Fibroblast of lung (primary cell): ENCODE data around the gene FUT8. TPM values are rescaled to one million over a fixed set of nuclear protein-coding genes. Genes with fewer than 3 reads are reported as not detected.

ENCODE experiments used
- DNase-seq, 2 donors: peaks; one replicate each; pipeline versions ENCODE4 v3.0.0 to v3.0.0-alpha.2; 2010; ENCODE audit warnings: low read depth in 2 of 2
- H2AFZ ChIP-seq: 2 replicates; pipeline ENCODE4 v1.5.1; 2012; ENCODE audit warnings: low read length, control low read depth, inconsistent platforms
- H3K27ac ChIP-seq: 2 replicates; pipeline ENCODE4 v1.5.1; 2011; ENCODE audit warnings: low read length, control low read depth; ENCODE audit not compliant: insufficient read depth
- H3K27me3 ChIP-seq: 2 replicates; pipeline ENCODE4 v1.5.1; 2011; ENCODE audit warnings: mild to moderate bottlenecking, low read length; ENCODE audit not compliant: control insufficient read depth, insufficient read depth
- H3K36me3 ChIP-seq: 2 replicates; pipeline ENCODE4 v1.5.1; 2011; ENCODE audit warnings: low read length; ENCODE audit not compliant: control insufficient read depth, insufficient read depth
- H3K4me1 ChIP-seq: 2 replicates; pipeline ENCODE4 v1.5.1; 2011; ENCODE audit warnings: low read length; ENCODE audit not compliant: control insufficient read depth, insufficient read depth; ENCODE audit errors: extremely low read depth
- H3K4me2 ChIP-seq: 2 replicates; pipeline ENCODE4 v1.5.1; 2011; ENCODE audit warnings: low read length, control low read depth; ENCODE audit not compliant: insufficient read depth; ENCODE audit errors: extremely low read depth
- H3K4me3 ChIP-seq, 4 experiments: fragments of 200-600 bp in 1 of 4; sonication (generic) in 1 of 4; replicated peaks in 1 of 4; 2 replicates each; pipeline ENCODE4 v1.5.1; 2011 to 2016; ENCODE audit warnings: low read length in 4 of 4, low read depth in 3 of 4, mild to moderate bottlenecking in 3 of 4, control low read depth in 2 of 4, inconsistent platforms in 1 of 4, mixed read lengths in 1 of 4; ENCODE audit not compliant: insufficient read depth in 1 of 4; ENCODE audit errors: control extremely low read depth in 1 of 4
- H3K79me2 ChIP-seq: 2 replicates; pipeline ENCODE4 v1.5.1; 2012; ENCODE audit warnings: mild to moderate bottlenecking, low read length, inconsistent platforms; ENCODE audit not compliant: control insufficient read depth, insufficient read depth
- H3K9ac ChIP-seq: 2 replicates; pipeline ENCODE4 v1.5.1; 2011; ENCODE audit warnings: mild to moderate bottlenecking, low read length, control low read depth; ENCODE audit not compliant: insufficient read depth
- H3K9me3 ChIP-seq: 2 replicates; pipeline ENCODE4 v1.5.1; 2012; ENCODE audit warnings: low read depth, low read length; ENCODE audit not compliant: control insufficient read depth, insufficient read depth
- H4K20me1 ChIP-seq: 2 replicates; pipeline ENCODE4 v1.5.1; 2011; ENCODE audit warnings: low read length; ENCODE audit not compliant: control insufficient read depth, insufficient read depth; ENCODE audit errors: extremely low read depth
- CTCF ChIP-seq, 2 donors: IDR thresholded peaks in 1 of 2; conservative IDR thresholded peaks in 1 of 2; 1 replicate in 1 of 2; 2 replicates in 1 of 2; pipeline ENCODE4 v1.5.1; 2011 to 2012; ENCODE audit warnings: low read length in 2 of 2, control low read depth in 1 of 2, inconsistent platforms in 1 of 2, low read depth in 1 of 2, mild to moderate bottlenecking in 1 of 2
- EZH2 ChIP-seq: IDR thresholded peaks from 2 replicates; pipeline ENCODE4 v1.5.1; 2012; ENCODE audit warnings: low read length, control low read depth, mild to moderate bottlenecking; ENCODE audit errors: missing control alignments
- polyA plus RNA-seq, 2 donors: library from polyadenylated mRNA; depleted of rRNA in 1 of 2; stranded (reverse) in 1 of 2; unstranded in 1 of 2; fragments of >200 nt; gene quantifications; 2 replicates each; pipeline ENCODE4 v1.2.1, GENCODE V29; 2011 to 2012; ENCODE audit warnings: missing spikeins in 1 of 2
- total RNA-seq: library from RNA; depleted of rRNA; stranded (reverse); fragments of >200 nt; gene quantifications from 2 replicates; pipeline ENCODE4 v1.2.1, GENCODE V29; 2014

The FUT8 gene
- total and polyA plus RNA-seq, 2 donors (not counting 1 experiment from before 2014, with no cell fraction given), result 51.4 to 95.8 TPM

- H3K27me3 ChIP-seq, result no peaks in the 10 kb centered on the region
- H3K9me3 ChIP-seq, result no peaks in the 10 kb centered on the region
- H3K4me3 ChIP-seq, result no peak overlapping the region
- no peaks in the 10 kb centered on the region for H3K36me3 ChIP-seq
- no peak overlapping the region for H3K27ac ChIP-seq
- no peak for DNase-seq
- no peak overlapping the region for H2AFZ ChIP-seq
- no peaks in the 10 kb centered on the region for H4K20me1 ChIP-seq
- no peaks in the 10 kb centered on the region for H3K4me1 ChIP-seq
- H3K79me2 ChIP-seq, result no peaks in the 10 kb centered on the region
- H3K9ac ChIP-seq, result no peak overlapping the region
- TF ChIP-seq EZH2 (no peak), CTCF (conservative IDR thresholded peaks at IDR 0.05 in 1 of 2, IDR thresholded peaks at IDR 0.05 in 1 of 2; ENCODE audit: low read depth in 1 of 2, low read length in 2 of 2) (no peak)
- H3K4me2 ChIP-seq, result no peak overlapping the region
These were observed 207.7 kb downstream of the FUT8 start for GRCh38 chr14:65620195-65620594.

GRCh38 chr14:65622703-65623102 lies 210.2 kb downstream of the FUT8 start:
- DNase-seq, result no peak
- no peaks in the 10 kb centered on the region for H3K27me3 ChIP-seq
- no peaks in the 10 kb centered on the region for H3K4me1 ChIP-seq
- H3K4me2 ChIP-seq, result no peak overlapping the region
- no peaks in the 10 kb centered on the region for H3K9me3 ChIP-seq
- no peak overlapping the region for H2AFZ ChIP-seq
- no peak overlapping the region for H3K9ac ChIP-seq
- no peaks in the 10 kb centered on the region for H3K36me3 ChIP-seq
- no peak overlapping the region for H3K27ac ChIP-seq
- no peaks in the 10 kb centered on the region for H3K79me2 ChIP-seq
- H4K20me1 ChIP-seq, result no peaks in the 10 kb centered on the region
- TF ChIP-seq CTCF (conservative IDR thresholded peaks at IDR 0.05 in 1 of 2, IDR thresholded peaks at IDR 0.05 in 1 of 2; ENCODE audit: low read depth in 1 of 2, low read length in 2 of 2) (no peak), EZH2 (no peak)
- no peak overlapping the region for H3K4me3 ChIP-seq

DNA sequence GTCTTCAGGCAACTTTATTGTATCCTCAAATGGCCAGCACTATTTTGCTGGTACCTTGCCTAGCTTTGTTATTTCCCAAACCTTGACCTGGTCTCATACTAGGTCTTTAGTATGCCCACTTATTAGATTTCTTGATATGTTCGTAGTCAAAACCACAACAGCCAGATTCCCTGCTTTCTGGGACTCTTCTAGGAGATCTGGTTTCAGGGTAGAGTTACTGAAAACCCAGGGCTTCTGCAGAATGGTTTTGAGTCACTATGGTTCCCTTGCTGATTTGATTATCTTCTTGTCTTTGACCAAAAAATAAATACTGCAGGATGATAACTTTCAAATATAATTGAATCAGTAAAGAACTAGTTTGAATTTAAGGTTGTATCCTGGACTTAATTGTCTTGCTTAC lies 211.2 kb downstream of the FUT8 start:
- no peaks in the 10 kb centered on the region for H3K27me3 ChIP-seq

More for the DNA sequence above, 211.2 kb downstream of the FUT8 start:
- no peak for DNase-seq
- Histone ChIP-seq H3K4me2 (no peak overlapping the region), H3K36me3 (no peaks in the 10 kb centered on the region), H3K9me3 (no peaks in the 10 kb centered on the region), H3K4me3 (no peak overlapping the region), H3K79me2 (no peaks in the 10 kb centered on the region), H3K4me1 (no peaks in the 10 kb centered on the region), H2AFZ (no peak overlapping the region), H3K27ac (no peak overlapping the region), H3K9ac (no peak overlapping the region), H4K20me1 (no peaks in the 10 kb centered on the region)
- no peak for TF ChIP-seq CTCF (conservative IDR thresholded peaks at IDR 0.05 in 1 of 2, IDR thresholded peaks at IDR 0.05 in 1 of 2; ENCODE audit: low read depth in 1 of 2, low read length in 2 of 2)
- TF ChIP-seq EZH2, result no peak
